Central memory CD4-positive, alpha-beta T cell (primary cell): ENCODE results near the gene DCAF17.
"Not testable (repeated sequence)": the region's sequence is repeated elsewhere in the genome, so short reads cannot be mapped to it uniquely, and the experiment has no call there.

Experiments used
- DNase-seq: peaks from one replicate; pipeline ENCODE4 v3.0.0; 2022

Gene DCAF17

GRCh38 chr2:171515672-171516298, 81.8 kb downstream of the DCAF17 start:
- no peak for DNase-seq

GRCh38 chr2:171516793-171517192, 82.8 kb downstream of the DCAF17 start:
- no peak for DNase-seq

DNA sequence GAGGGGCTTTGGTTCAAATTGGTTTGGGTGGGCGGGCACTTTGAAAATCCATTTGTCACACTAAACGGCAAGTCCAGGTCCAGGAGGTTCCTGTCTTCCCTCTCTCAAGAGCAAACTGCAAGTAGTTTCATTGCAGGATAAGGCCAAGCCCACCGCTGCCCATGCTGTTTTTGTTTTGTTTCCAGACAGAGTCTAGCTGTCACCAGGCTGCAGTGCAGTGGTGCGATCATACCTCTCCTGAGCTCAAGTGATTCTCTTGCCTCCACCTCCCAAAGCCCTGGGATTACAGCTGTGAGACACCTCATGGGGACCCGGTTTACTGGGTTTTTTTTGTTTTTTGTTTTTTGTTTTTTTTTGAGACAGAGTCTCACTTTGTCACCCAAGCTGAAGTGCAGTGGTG, 86.4 kb downstream of the DCAF17 start:
- no peak for DNase-seq

- DNase-seq = no peak
Measured at GRCh38 chr2:171521361-171522051, 87.5 kb downstream of the DCAF17 start.

DNA sequence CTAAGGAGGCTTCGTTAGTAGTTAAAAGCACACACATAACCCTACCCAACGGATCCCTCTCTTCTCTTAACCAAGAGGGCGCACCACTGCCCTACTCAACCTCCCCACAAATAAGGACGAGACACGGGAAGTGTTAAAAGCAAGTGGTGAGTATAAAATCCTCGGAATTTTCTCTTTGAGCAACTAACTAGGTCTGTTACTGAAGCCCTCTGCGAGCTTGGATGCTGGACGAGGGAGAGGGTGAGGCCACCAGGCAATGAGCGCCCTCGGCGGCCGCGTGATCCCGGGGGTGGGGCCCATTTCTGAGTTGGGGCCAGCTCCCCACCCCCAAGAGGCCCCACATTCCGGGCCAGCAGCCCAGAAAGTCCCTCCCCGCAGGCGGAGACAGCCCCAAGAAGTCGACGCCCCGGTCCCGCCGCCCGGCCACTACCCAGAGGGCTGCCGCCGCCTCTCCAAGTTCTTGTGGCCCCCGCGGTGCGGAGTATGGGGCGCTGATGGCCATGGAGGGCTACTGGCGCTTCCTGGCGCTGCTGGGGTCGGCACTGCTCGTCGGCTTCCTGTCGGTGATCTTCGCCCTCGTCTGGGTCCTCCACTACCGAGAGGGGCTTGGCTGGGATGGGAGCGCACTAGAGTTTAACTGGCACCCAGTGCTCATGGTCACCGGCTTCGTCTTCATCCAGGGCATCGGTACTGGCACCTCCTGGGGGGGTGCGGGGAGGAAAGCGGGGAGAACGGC, 88.2 kb downstream of the DCAF17 start, which contains the start of gene CYBRD1:
TSS of gene CYBRD1 (plus strand) at position 423 of the 736 bp plus-strand sequence. CDS start at position 495, 72 bp downstream.
- no peak for DNase-seq

DNA sequence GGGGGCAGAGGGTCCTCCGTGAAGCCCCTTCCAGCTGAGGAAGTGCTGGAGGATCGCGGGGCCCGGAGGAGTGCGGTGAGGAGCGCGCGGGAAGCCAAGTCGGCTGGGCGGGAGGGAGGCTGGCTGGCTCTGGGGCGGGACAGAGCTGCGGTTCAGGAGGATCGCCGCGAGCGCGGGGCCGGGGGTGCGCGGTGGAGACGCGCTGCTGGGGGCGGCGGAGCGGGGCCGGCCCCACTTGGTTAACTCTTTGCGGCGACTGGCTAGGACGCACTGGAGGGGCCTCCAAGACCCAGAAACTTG, 88.7 kb downstream of the DCAF17 start:
- DNase-seq = no peak

- no peak for DNase-seq
Measured at GRCh38 chr2:171523088-171524017, 89.3 kb downstream of the DCAF17 start.

GRCh38 chr2:171524018-171524401, 90.0 kb downstream of the DCAF17 start:
- no peak for DNase-seq

DNA sequence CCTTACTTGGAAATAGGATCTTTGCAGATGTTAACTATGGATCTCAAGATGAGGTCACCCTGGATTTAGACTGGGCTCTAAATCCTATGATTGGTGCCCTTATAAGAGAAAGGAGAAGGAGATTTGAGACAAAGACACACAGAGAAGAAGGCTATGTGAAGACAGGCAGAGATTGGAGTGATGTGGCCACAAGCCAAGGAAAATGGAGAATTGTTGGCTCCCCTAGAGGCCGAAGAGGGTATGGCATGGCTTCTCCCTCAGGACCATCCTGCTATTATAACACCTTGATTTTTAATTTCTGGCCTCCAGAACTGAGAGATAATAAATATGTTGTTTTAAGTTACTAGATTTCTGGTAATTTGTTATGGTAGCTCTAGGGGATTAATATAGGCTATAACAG, 95.9 kb downstream of the DCAF17 start:
- DNase-seq = no peak

DNA sequence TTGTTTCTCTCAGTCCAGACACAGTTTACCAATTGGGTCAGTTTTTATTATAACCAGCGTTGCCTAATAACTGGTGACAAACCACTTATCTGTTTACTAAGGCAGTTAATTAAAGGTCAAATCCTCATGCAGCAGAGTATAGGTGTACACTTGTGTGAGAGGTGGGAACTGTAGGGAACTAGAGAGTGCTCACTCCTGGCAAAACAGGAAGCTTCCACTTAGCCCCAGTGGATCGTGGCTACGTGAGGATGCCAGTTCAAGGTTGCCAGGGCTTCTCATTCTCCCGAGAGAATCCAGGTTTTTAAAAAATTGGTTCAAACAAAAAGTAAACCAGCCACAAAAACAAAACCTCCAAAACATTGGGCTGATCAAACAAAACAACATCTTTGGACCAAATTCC, 96.4 kb downstream of the DCAF17 start:
- no peak for DNase-seq

DNA sequence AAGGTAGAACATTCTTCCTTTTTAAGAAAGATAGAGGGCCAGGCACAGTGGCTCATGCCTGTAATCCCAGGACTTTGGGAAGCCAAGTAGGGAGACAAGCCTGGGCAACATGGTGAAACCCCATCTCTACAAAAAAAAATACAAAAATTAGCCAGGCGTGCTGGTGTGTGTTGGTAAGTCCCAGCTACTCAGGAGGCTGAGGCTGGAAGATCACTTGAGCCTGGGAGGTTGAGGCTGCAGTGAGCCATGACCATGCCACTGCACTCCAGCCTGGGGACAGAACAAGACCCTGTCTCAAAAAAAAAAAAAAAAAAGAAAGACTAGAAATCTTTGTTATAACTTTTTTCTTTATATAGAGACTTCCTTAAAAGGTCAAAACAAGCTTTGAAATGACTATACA, 96.8 kb downstream of the DCAF17 start:
- DNase-seq = not testable (repeated sequence)

GRCh38 chr2:171531291-171531690, 97.3 kb downstream of the DCAF17 start:
- DNase-seq = no peak

GRCh38 chr2:171531836-171532450, 97.9 kb downstream of the DCAF17 start:
- DNase-seq = no peak

DNA sequence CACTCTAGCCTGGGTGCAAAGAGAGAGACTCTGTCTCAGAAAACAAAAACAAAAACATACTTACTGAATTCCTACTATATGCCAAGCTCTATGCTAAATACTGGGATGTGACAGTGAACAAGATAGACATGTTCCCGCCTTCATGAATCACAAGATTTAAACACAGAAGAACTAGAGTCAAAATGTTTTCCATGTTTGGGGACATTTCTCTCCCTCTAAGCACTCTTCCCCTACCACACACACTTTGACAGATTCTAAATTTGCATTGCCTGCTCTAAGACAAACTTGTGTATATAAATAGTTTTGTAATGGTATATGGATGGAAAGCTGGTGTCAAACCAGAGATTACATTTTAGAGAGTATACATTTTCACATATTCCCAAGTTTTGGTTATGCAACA, 99.3 kb downstream of the DCAF17 start:
- DNase-seq = no peak
